ENCODE results near the gene YBX2. TPM values are rescaled to one million over a fixed set of nuclear protein-coding genes. Genes with fewer than 3 reads are reported as not detected.

Gene YBX2
- total RNA-seq, 2 donors from 2014 or later: 0.26 to 1.3 TPM

DNA sequence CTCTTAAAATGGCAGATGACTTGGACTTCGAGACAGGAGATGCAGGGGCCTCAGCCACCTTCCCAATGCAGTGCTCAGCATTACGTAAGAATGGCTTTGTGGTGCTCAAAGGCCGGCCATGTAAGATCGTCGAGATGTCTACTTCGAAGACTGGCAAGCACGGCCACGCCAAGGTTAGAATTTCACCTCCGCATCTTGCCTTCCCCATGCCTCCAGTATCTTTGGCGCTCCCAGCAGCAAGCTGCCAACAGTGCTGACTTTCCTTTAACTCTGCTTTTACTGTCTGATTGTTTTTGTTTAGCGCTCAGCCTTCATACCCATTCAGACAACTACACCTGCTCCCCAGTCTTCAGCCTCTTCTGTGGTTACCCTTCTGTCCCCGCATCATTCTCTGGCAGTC is 15.2 kb upstream of the YBX2 start:
- H3K27me3 ChIP-seq: no peaks in the 10 kb centered on the region

DNA sequence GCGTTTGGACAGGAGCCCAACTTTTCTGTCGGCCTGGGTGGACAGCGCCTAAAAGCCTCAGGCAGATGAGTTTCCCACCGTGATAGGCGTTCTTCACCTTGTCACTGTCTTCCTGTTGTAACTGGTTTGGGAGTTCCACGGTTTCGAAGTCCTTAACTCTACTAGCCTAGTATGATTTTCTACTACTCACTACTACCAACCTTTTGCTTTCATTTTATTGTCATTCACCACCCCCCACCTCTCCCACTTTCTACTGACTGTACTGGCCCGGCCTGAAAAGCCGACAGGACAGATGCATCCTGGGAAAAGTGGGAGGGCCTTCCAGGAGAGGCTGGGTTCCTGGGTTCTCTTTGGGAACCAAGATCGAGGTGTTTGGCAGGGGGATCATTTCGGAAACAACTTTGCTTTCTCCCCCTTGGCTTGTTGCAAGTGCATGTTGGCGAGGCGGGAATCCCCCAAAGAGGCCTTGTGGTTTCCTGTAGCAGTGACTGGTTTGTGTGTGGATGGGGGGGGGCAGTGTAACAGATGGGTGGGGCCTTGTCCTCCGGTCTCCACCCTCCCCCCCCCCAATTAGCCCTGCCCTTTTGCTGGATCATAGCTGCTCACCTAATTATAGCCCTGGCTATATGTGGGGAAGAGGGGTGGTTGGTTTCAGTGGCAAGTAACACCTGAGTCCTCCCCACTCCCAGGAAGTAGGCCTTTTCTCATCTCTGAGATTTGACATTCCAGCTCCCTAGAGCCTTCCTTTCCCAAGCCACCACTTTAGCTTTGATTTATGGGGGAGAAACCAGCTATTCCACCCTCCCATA is 14.4 kb upstream of the YBX2 start:
- Histone ChIP-seq H3K4me3 (peak overlapping the region; percentile 70 to 82), H3K27me3 (no peaks in the 10 kb centered on the region), H3K27ac (peak overlapping the region; percentile 98 to 100 (median 98)), H3K4me1 (peaks cover 47% of the 10 kb centered on the region), H3K36me3 (replicated peaks in 1 of 2; ENCODE audit: insufficient read depth in 1 of 2, low read depth in 2 of 2) (peaks cover 5 to 31% of the 10 kb centered on the region in 2 donors), H3K9me3 (no peaks in the 10 kb centered on the region)
- peak; percentile 28 for ATAC-seq
- 0 to 1% methylated on average over 11 to 14 of the region's 14 CpGs for WGBS, 2 donors
- intact Hi-C loops (cut with DNase I): no loop called here
- peak; percentile 40 to 82 (median 79) for TF ChIP-seq POLR2A (IDR thresholded peaks at IDR 0.05)
- TF ChIP-seq, protein P1, sequence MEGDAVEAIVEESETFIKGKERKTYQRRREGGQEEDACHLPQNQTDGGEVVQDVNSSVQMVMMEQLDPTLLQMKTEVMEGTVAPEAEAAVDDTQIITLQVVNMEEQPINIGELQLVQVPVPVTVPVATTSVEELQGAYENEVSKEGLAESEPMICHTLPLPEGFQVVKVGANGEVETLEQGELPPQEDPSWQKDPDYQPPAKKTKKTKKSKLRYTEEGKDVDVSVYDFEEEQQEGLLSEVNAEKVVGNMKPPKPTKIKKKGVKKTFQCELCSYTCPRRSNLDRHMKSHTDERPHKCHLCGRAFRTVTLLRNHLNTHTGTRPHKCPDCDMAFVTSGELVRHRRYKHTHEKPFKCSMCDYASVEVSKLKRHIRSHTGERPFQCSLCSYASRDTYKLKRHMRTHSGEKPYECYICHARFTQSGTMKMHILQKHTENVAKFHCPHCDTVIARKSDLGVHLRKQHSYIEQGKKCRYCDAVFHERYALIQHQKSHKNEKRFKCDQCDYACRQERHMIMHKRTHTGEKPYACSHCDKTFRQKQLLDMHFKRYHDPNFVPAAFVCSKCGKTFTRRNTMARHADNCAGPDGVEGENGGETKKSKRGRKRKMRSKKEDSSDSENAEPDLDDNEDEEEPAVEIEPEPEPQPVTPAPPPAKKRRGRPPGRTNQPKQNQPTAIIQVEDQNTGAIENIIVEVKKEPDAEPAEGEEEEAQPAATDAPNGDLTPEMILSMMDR (IDR thresholded peaks at IDR 0.05): no peak
- peak; percentile 80 to 90 (median 86) for DNase-seq

More for the DNA sequence above, 15.2 kb upstream of the YBX2 start:
- peak overlapping the region in 2 of 4 donors; percentile 98 to 100 for H3K27ac ChIP-seq
- no peak overlapping the region for H3K4me3 ChIP-seq
- H3K36me3 ChIP-seq (replicated peaks in 1 of 2; ENCODE audit: insufficient read depth in 1 of 2, low read depth in 2 of 2): peaks cover 5 to 31% of the 10 kb centered on the region in 2 donors
- WGBS, 2 donors: 63 to 68% methylated on average over 12 of the region's 12 CpGs
- DNase-seq: no peak
- intact Hi-C loops (cut with DNase I): no loop called here
- peaks cover 55% of the 10 kb centered on the region for H3K4me1 ChIP-seq
- no peak for ATAC-seq
- TF ChIP-seq POLR2A (IDR thresholded peaks at IDR 0.05): peak in 1 of 3 donors; percentile 9
- TF ChIP-seq, protein P1 (IDR thresholded peaks at IDR 0.05): no peak
- H3K9me3 ChIP-seq: no peaks in the 10 kb centered on the region

DNA sequence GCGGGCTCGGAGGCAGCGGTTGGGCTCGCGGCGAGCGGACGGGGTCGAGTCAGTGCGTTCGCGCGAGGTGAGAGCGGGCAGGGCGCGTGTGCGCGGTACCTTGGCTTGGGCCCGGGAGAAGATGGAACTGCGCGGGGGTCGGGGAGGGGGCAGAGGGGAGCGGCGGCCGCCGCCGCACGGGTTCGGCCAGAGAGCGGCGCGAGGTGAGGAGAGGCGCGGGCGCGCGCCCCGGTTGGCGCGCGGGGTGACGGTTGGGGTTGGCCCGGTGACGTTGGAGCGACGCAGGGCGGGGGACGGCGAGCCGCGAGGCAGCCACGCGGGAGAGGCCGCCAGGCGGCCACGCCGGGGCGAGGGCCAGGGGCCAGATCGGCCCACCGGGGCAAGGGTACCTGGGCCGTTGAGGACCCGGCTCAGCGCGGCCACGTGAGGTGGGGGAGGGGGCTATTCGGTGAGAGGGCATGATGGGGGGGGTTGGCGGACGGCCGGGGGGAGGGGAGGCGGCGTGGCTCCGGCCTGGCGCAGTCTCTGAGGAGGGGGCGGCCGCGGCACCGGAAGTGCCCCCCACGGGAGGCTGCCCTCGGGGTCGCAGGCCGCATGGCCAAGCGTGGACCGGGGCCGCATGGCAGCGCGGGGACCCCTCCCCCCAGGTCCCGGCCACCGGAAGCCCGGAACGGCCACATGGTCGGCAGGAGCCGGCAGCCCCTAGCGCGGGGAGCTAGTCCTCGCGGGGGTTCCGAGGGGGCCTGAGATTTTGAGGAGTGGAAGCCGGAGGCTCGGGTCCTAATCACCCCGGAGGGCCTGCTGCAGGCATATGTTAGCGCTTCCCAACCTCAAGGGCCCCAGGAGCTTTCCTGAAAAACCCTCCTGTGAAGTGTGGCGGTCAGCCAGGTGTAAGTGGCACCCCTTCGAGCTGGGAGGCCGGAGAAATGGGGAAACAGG is 13.5 kb upstream of the YBX2 start:
- peak; percentile 11 for ATAC-seq
- Histone ChIP-seq H3K9me3 (no peaks in the 10 kb centered on the region), H3K36me3 (replicated peaks in 1 of 2; ENCODE audit: insufficient read depth in 1 of 2, low read depth in 2 of 2) (peaks cover 5 to 26% of the 10 kb centered on the region in 2 donors), H3K27ac (peak overlapping the region; percentile 98 to 100 (median 98)), H3K4me3 (peak overlapping the region; percentile 70 to 82), H3K4me1 (peaks cover 39% of the 10 kb centered on the region), H3K27me3 (no peaks in the 10 kb centered on the region)
- no peak for TF ChIP-seq POLR2A (IDR thresholded peaks at IDR 0.05)
- TF ChIP-seq, protein P1 (IDR thresholded peaks at IDR 0.05): peak in 2 of 7 experiments; percentile 3 to 18
- intact Hi-C loops (cut with DNase I): no loop called here
- WGBS, 2 donors: 0% methylated on average over 80 of the region's 104 CpGs; no CpG with 5 or more reads in 1 of the 2 donors
- peak; percentile 47 to 65 (median 53) for DNase-seq

DNA sequence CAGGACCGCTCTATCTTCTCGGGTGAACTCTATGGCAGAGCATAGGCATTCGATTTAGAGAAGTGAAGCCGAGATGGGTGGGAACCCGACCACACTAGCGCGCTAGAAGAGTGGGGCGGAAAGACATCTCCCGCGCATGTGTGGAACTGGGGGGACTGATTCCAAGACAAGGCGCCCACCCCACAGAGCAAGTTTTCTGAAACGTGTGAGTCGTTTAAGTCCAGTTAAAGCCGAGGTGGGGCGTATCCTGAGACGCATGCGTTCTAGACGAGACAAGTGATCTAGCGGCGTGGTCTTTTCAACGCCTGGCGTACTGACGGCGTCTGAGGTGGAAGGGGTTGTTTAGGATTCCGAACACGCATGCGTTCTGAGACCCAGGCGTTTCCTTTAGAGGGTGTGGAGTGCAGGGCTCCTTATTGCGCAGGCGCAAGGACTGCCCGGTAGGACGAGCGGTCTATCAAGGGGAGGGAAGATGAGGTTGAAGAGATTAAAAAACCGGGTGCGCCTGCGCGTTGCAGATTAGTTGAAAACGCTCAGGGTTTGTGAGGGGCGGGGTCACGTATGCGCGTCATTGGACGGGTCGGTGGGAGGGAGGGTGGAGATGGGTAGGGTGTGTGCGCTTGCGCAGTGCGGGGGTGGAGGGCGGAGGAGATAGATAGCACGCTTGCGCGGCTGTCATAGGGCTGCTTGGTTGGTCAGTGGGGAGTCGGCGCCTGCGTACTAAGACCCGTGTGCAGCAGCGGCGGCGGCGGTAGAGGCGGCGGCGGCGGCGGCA is 12.7 kb upstream of the YBX2 start, which contains the start of gene EIF5A:
Gene EIF5A, plus strand, starts transcription at position 718 of the 775 bp plus-strand sequence. CDS start 2,008 bp downstream, outside the sequence.
- Histone ChIP-seq H3K27me3 (no peaks in the 10 kb centered on the region), H3K4me3 (peak within 1 kb of the TSS; percentile 70 to 82), H3K36me3 (replicated peaks in 1 of 2; ENCODE audit: insufficient read depth in 1 of 2, low read depth in 2 of 2) (peaks cover 5 to 21% of the 10 kb centered on the region in 2 donors), H3K9me3 (no peaks in the 10 kb centered on the region), H3K27ac (peak within 1 kb of the TSS; percentile 98 to 100 (median 98)), H3K4me1 (peaks cover 31% of the 10 kb centered on the region)
- 0 to 1% methylated on average over 53 to 63 of the region's 64 CpGs for WGBS, 2 donors
- intact Hi-C loops (cut with DNase I): no loop called here
- peak; percentile 89 to 93 (median 92) for TF ChIP-seq POLR2A (IDR thresholded peaks at IDR 0.05)
- TF ChIP-seq, protein P1 (IDR thresholded peaks at IDR 0.05): no peak
- DNase-seq (peak; percentile 100), ATAC-seq (peak; percentile 89)

All from body of pancreas (tissue), 4 donors.